ENCODE measurements around the gene MFNG. TPM values are rescaled to one million over a fixed set of nuclear protein-coding genes. Genes with fewer than 3 reads are reported as not detected.

MFNG gene
- total RNA-seq, 1 donor from 2014 or later, result 0.82 TPM

GRCh38 chr22:37488337-37489135 lies 2.4 kb upstream of the MFNG start:
- no peak for DNase-seq (ENCODE audit: extremely low spot score, unreplicated experiment)
- no peak overlapping the region for H3K4me3 Mint-ChIP-seq
- TF ChIP-seq, protein P1, sequence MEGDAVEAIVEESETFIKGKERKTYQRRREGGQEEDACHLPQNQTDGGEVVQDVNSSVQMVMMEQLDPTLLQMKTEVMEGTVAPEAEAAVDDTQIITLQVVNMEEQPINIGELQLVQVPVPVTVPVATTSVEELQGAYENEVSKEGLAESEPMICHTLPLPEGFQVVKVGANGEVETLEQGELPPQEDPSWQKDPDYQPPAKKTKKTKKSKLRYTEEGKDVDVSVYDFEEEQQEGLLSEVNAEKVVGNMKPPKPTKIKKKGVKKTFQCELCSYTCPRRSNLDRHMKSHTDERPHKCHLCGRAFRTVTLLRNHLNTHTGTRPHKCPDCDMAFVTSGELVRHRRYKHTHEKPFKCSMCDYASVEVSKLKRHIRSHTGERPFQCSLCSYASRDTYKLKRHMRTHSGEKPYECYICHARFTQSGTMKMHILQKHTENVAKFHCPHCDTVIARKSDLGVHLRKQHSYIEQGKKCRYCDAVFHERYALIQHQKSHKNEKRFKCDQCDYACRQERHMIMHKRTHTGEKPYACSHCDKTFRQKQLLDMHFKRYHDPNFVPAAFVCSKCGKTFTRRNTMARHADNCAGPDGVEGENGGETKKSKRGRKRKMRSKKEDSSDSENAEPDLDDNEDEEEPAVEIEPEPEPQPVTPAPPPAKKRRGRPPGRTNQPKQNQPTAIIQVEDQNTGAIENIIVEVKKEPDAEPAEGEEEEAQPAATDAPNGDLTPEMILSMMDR (conservative IDR thresholded peaks at IDR 0.05), result no peak
- H3K27me3 Mint-ChIP-seq, result peaks cover 10% of the 10 kb centered on the region
- peaks cover 10% of the 10 kb centered on the region for H3K36me3 Mint-ChIP-seq
- no peak overlapping the region for H3K27ac Mint-ChIP-seq
- H3K9me3 Mint-ChIP-seq, result no peaks in the 10 kb centered on the region
- H3K4me1 Mint-ChIP-seq (ENCODE audit: unreplicated experiment), result peaks cover 28% of the 10 kb centered on the region

DNA sequence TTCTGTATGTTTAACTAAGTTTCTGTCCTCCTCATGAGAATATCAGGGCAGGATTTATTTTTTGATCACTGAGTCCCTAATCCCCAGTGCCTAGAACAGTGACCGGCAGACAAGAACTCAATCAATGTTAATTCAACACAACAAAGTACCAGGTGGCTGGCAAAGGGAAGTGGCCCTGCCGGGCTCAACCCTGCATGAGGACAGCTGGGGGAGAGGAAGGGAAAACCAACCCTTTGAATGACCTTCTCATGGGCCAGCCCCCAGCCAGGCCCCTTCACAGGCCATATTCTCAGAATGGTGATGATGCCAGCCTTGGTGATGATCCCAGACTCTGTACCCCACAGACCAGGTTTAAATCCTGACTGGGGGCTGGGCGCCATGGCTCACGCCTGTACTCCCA lies 1.4 kb upstream of the MFNG start:
- TF ChIP-seq, protein P1 (conservative IDR thresholded peaks at IDR 0.05), result no peak
- peaks cover 20% of the 10 kb centered on the region for H3K27me3 Mint-ChIP-seq
- H3K4me3 Mint-ChIP-seq, result no peak overlapping the region
- H3K27ac Mint-ChIP-seq, result no peak overlapping the region
- no peak for DNase-seq (ENCODE audit: extremely low spot score, unreplicated experiment)
- no peaks in the 10 kb centered on the region for H3K9me3 Mint-ChIP-seq
- peaks cover 30% of the 10 kb centered on the region for H3K4me1 Mint-ChIP-seq (ENCODE audit: unreplicated experiment)
- peaks cover 6% of the 10 kb centered on the region for H3K36me3 Mint-ChIP-seq

GRCh38 chr22:37487129-37487528 lies 945 bp upstream of the MFNG start:
- H3K9me3 Mint-ChIP-seq, result no peaks in the 10 kb centered on the region
- TF ChIP-seq, protein P1 (conservative IDR thresholded peaks at IDR 0.05), result no peak
- no peak for DNase-seq (ENCODE audit: extremely low spot score, unreplicated experiment)
- H3K27ac Mint-ChIP-seq, result no peak overlapping the region
- H3K36me3 Mint-ChIP-seq, result peaks cover 6% of the 10 kb centered on the region
- peaks cover 24% of the 10 kb centered on the region for H3K27me3 Mint-ChIP-seq
- no peak overlapping the region for H3K4me3 Mint-ChIP-seq
- H3K4me1 Mint-ChIP-seq (ENCODE audit: unreplicated experiment), result peaks cover 34% of the 10 kb centered on the region

GRCh38 chr22:37485395-37486223 lies 575 bp downstream of the MFNG start:
- no peak for DNase-seq (ENCODE audit: extremely low spot score, unreplicated experiment)
- H3K4me3 Mint-ChIP-seq, result no peak overlapping the region
- no peak overlapping the region for H3K27ac Mint-ChIP-seq
- H3K36me3 Mint-ChIP-seq, result peaks cover 6% of the 10 kb centered on the region
- peaks cover 42% of the 10 kb centered on the region for H3K4me1 Mint-ChIP-seq (ENCODE audit: unreplicated experiment)
- TF ChIP-seq, protein P1 (conservative IDR thresholded peaks at IDR 0.05), result no peak
- no peaks in the 10 kb centered on the region for H3K9me3 Mint-ChIP-seq
- peaks cover 29% of the 10 kb centered on the region for H3K27me3 Mint-ChIP-seq

DNA sequence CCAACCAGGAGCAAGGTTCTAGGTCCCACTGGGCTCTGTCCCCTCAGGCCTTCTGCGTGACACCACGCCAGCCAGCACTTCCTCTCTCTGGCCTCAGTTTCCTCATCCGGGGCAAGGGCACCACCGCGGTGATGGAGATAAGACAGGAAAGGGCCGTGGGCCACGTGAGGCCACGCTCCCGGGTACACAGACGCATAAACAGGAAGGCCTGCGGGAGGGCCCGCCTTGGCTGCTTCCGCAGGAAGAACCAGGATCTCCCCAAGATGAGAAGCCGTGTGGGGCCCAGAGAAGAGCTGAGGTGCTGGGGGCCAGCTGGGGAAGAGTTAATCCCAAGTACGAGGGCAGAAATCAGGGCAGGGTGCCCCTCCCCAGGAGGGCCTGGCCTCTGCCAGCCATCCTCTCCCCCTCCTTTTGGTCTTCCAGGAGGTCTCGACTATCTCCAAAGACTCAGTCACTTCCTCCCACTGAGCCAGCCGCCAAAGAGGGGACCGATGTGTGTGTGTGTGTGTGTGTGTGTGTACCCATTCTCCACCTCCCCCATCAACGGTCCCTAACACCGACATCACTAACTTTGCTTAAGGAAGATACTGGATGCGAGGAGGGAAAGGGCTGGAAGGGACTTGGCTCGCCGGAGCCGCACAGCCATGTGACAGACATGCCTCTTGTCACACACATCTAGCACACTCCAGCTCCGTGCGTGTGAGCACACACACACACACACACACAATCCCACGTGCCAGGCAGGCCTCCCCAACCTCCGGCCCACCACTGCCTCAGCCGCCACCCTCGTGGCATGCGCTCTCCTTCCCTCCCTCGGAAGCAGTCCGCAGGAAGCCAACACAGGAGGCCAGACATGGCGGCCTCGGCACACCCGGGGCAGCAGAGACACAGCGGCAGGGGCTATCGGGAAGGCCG lies 1.4 kb downstream of the MFNG start:
- no peak for DNase-seq (ENCODE audit: extremely low spot score, unreplicated experiment)
- H3K9me3 Mint-ChIP-seq, result no peaks in the 10 kb centered on the region
- peaks cover 29% of the 10 kb centered on the region for H3K27me3 Mint-ChIP-seq
- no peak overlapping the region for H3K4me3 Mint-ChIP-seq
- no peak overlapping the region for H3K27ac Mint-ChIP-seq
- no peaks in the 10 kb centered on the region for H3K36me3 Mint-ChIP-seq
- TF ChIP-seq, protein P1 (conservative IDR thresholded peaks at IDR 0.05), result no peak
- H3K4me1 Mint-ChIP-seq (ENCODE audit: unreplicated experiment), result peaks cover 36% of the 10 kb centered on the region

All from type B pancreatic cell (in vitro differentiated cells).